IPS DF 6.9 (cell line): ENCODE measurements around the gene KXD1.

Source experiments
- DNase-seq: peaks from one replicate; pipeline ENCODE4 v3.0.0-alpha.2; 2013; ENCODE audit warnings: low read depth, low spot score
- H3K27ac ChIP-seq: one replicate; pipeline ENCODE4 v1.5.1; 2013; ENCODE audit warnings: low read length, control low read depth
- H3K27me3 ChIP-seq: 2 replicates; pipeline ENCODE4 v1.6.1; 2013; ENCODE audit warnings: mild to moderate bottlenecking, low read length; ENCODE audit not compliant: control insufficient read depth, insufficient read depth
- H3K36me3 ChIP-seq: 2 replicates; pipeline ENCODE4 v1.6.1; 2013; ENCODE audit warnings: low read length; ENCODE audit not compliant: control insufficient read depth, insufficient read depth
- H3K4me1 ChIP-seq: 2 replicates; pipeline ENCODE4 v1.6.1; 2013; ENCODE audit warnings: low read length; ENCODE audit not compliant: control insufficient read depth, insufficient read depth
- H3K4me3 ChIP-seq: 2 replicates; pipeline ENCODE4 v1.5.1; 2013; ENCODE audit warnings: mild to moderate bottlenecking, low read length
- H3K9me3 ChIP-seq: 2 replicates; pipeline ENCODE4 v1.6.1; 2013; ENCODE audit warnings: low read length, inconsistent platforms; ENCODE audit not compliant: control insufficient read depth, insufficient read depth
- WGBS: extraction: QIAGEN DNeasy Blood & Tissue Kit; methylation state at CpG from one replicate; pipeline ENCODE4 v1.1.7; 2013; ENCODE audit warnings: mixed read lengths, missing lambda C conversion rate; ENCODE audit not compliant: insufficient read length, insufficient coverage; 5-methylcytosine and 5-hydroxymethylcytosine counted together

The KXD1 gene

DNA sequence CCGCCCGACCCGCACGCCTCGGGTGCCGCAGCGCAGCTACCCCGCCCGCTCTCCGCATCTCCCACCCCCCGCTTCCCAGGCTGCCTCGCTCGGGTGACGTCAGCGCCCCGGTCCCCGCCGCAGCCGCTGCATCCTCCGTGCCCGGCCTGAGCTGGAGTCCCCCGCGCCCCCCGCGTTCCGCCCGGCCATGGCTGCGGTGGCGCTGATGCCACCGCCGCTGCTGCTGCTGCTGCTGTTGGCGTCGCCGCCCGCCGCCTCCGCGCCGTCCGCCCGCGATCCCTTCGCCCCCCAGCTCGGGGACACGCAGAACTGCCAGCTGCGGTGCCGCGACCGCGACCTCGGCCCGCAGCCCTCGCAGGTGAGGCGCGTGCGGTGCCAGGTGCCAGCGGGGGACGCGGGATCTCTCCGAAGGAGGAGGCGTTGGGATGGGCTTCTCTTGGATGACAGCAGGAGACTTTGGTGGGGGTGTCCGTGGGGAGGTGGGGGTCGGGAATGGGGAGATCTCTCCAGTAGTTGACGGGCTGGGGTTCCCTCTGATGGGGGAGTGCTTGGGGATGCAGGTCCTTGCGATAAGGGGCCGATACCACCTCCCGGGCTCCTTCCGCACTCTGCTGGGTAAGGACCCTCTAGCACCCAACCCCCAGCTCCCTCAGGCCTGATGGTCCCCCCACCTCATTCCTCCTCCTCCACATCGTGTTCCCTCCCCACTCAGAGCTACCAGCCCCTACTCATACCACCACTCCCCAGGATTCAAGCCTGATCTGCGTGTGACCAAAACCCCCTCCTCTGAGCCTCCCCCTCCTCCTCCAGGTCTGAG is 55.3 kb downstream of the KXD1 start, which contains the start of gene TMEM59L:
TMEM59L (plus strand) TSS at position 99 of the 817 bp plus-strand sequence; CDS start at position 188, 89 bp downstream.
- no peaks in the 10 kb centered on the region; the same call in 1 of the 2 replicates for H3K36me3 ChIP-seq
- H3K9me3 ChIP-seq: no peaks in the 10 kb centered on the region
- H3K4me3 ChIP-seq: peak within 1 kb of the TSS; percentile 77; the same call in 1 of the 2 replicates
- no CpG with 5 or more reads among the region's 70 CpGs for WGBS
- peaks cover 14% of the 10 kb centered on the region for H3K4me1 ChIP-seq
- no peak for DNase-seq
- no peak within 1 kb of the TSS for H3K27ac ChIP-seq
- peaks cover 52% of the 10 kb centered on the region for H3K27me3 ChIP-seq

GRCh38 chr19:18613589-18614234 is 56.0 kb downstream of the KXD1 start:
- Histone ChIP-seq H3K36me3 (no peaks in the 10 kb centered on the region; the same call in 1 of the 2 replicates), H3K4me3 (peak overlapping the region; percentile 77; the same call in 1 of the 2 replicates), H3K27ac (no peak overlapping the region), H3K9me3 (no peaks in the 10 kb centered on the region), H3K27me3 (peaks cover 45% of the 10 kb centered on the region), H3K4me1 (peaks cover 14% of the 10 kb centered on the region)
- no peak for DNase-seq
- WGBS: no CpG with 5 or more reads among the region's 23 CpGs

DNA sequence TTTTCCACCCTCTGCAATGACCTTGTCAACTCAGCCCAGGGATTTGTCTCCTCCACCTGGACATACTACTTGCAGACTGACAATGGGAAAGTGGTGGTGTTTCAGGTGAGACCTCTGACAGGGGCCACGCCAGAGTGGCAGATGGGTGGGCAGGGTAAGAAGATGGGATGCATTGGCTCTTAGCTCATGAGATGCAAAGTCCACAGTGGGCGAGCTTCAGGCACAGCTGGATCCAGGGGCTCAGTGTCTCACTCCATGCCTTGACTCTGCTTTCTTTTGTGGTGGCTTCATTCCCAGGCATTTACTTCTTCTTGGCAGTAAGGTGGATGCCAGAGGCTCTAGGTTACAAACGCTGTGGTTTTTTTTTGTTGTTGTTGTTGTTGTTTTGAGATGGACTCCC is 58.4 kb downstream of the KXD1 start:
- H3K27me3 ChIP-seq: peaks cover 25% of the 10 kb centered on the region
- no peaks in the 10 kb centered on the region; the same call in 1 of the 2 replicates for H3K36me3 ChIP-seq
- no CpG with 5 or more reads among the region's 3 CpGs for WGBS

GRCh38 chr19:18617562-18617961 is 59.9 kb downstream of the KXD1 start:
- Histone ChIP-seq H3K27ac (no peak overlapping the region), H3K4me3 (no peak overlapping the region), H3K9me3 (no peaks in the 10 kb centered on the region), H3K36me3 (no peaks in the 10 kb centered on the region; the same call in 1 of the 2 replicates), H3K4me1 (peaks cover 4% of the 10 kb centered on the region; the same call in 1 of the 2 replicates), H3K27me3 (peaks cover 14% of the 10 kb centered on the region)
- no peak for DNase-seq

More for the DNA sequence above, 58.4 kb downstream of the KXD1 start:
- Histone ChIP-seq H3K4me3 (no peak overlapping the region), H3K27ac (no peak overlapping the region), H3K4me1 (peaks cover 6% of the 10 kb centered on the region; the same call in 1 of the 2 replicates), H3K9me3 (no peaks in the 10 kb centered on the region)
- DNase-seq: no peak

DNA sequence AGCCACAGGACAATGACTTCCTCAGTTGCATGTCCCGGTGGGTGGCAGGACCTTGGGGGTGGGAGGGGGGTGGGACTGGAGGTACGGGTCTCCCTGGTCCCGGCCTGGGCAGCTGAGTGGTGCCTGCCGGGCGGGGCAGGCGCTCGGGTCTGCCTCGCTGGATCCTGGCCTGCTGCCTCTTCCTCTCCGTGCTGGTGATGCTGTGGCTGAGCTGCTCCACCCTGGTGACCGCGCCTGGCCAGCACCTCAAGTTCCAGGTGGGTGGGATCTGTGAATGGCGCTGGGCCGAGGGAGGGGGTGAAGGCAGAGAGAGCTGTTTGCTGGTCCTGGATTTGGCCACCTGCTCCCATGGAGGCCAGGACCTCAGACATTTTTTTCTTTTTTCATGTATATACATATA is 60.6 kb downstream of the KXD1 start:
- DNase-seq: no peak

More for the DNA sequence above, 60.6 kb downstream of the KXD1 start:
- Histone ChIP-seq H3K27me3 (peaks cover 9% of the 10 kb centered on the region), H3K4me3 (no peak overlapping the region), H3K4me1 (peaks cover 3% of the 10 kb centered on the region; the same call in 1 of the 2 replicates), H3K27ac (no peak overlapping the region), H3K36me3 (no peaks in the 10 kb centered on the region; the same call in 1 of the 2 replicates), H3K9me3 (no peaks in the 10 kb centered on the region)
- WGBS: no CpG with 5 or more reads among the region's 13 CpGs
